GM12874 (cell line): ENCODE data around the gene RPTOR.

Experiments used
- CTCF ChIP-seq: IDR thresholded peaks from 2 replicates; pipeline ENCODE4 v1.5.1; 2011; ENCODE audit warnings: low read depth, mild to moderate bottlenecking, control low read depth, low read length, moderate library complexity; ENCODE audit not compliant: insufficient read depth

The RPTOR gene

GRCh38 chr17:80747469-80747868 is 202.8 kb downstream of the RPTOR start:
- no peak for TF ChIP-seq CTCF

GRCh38 chr17:80749611-80750010 is 205.0 kb downstream of the RPTOR start:
- TF ChIP-seq CTCF, result no peak

- no peak for TF ChIP-seq CTCF
These were observed 205.6 kb downstream of the RPTOR start for GRCh38 chr17:80750263-80750662.

GRCh38 chr17:80751070-80751945 is 206.7 kb downstream of the RPTOR start:
- no peak for TF ChIP-seq CTCF

- no peak for TF ChIP-seq CTCF
These were observed 207.4 kb downstream of the RPTOR start for GRCh38 chr17:80751946-80752581.

- TF ChIP-seq CTCF, result no peak
These were observed 209.2 kb downstream of the RPTOR start for GRCh38 chr17:80753685-80754345.

GRCh38 chr17:80754846-80755245 is 210.2 kb downstream of the RPTOR start:
- TF ChIP-seq CTCF, result no peak
